Naive thymus-derived CD4-positive, alpha-beta T cell (primary cell): ENCODE data around the gene GABRG3. TPM values are rescaled to one million over a fixed set of nuclear protein-coding genes. Genes with fewer than 3 reads are reported as not detected.

Experiments used
- ATAC-seq: fragments of 150-1000 bp; cut with Tn5 transposase; 2 replicates; pipeline ENCODE4 v1.10.0; 2021; ENCODE audit warnings: mild to moderate bottlenecking, moderate library complexity
- CTCF ChIA-PET: fragments of 350-600 bp; sonication (Branson Sonifier 250); formaldehyde crosslinking; loops from one replicate; lab custom pipeline; 2021; ENCODE audit warnings: antibody characterized with exemption; lab: Charles Lee
- POLR2A ChIA-PET: fragments of 350-600 bp; sonication (Branson Sonifier 250); formaldehyde crosslinking; loops from one replicate; lab custom pipeline; 2021; ENCODE audit warnings: antibody characterized with exemption, inconsistent platforms; lab: Charles Lee
- DNase-seq, 9 donors: peaks; one replicate each; pipeline versions ENCODE4 v3.0.0 to v3.0.0-alpha.2; 2020 to 2022; ENCODE audit warnings: mixed read lengths in 1 of 9
- H3K27ac ChIP-seq: one replicate; pipeline ENCODE4 v1.7.0; 2013; ENCODE audit warnings: mild to moderate bottlenecking, low read depth, low read length, moderate library complexity
- H3K27me3 ChIP-seq, 2 donors: one replicate each; pipeline ENCODE4 v1.7.0; 2013; ENCODE audit warnings: low read length in 2 of 2, mild to moderate bottlenecking in 2 of 2, moderate library complexity in 2 of 2; ENCODE audit not compliant: control insufficient read depth in 2 of 2, insufficient read depth in 2 of 2
- H3K36me3 ChIP-seq, 3 experiments: 1 replicate in 2 of 3; 2 replicates in 1 of 3; pipeline ENCODE4 v1.7.0; 2013; ENCODE audit warnings: low read length in 3 of 3, mild to moderate bottlenecking in 3 of 3, moderate library complexity in 1 of 3; ENCODE audit not compliant: insufficient read depth in 3 of 3, control insufficient read depth in 2 of 3
- H3K4me1 ChIP-seq, 2 donors: one replicate each; pipeline ENCODE4 v1.7.0; 2013; ENCODE audit warnings: low read length in 2 of 2, mild to moderate bottlenecking in 2 of 2, moderate library complexity in 1 of 2; ENCODE audit not compliant: control insufficient read depth in 2 of 2, insufficient read depth in 2 of 2
- H3K4me3 ChIP-seq: 2 replicates; pipeline ENCODE4 v1.7.0; 2013; ENCODE audit warnings: mild to moderate bottlenecking, low read length
- H3K9me3 ChIP-seq, 3 experiments: 1 replicate in 2 of 3; 2 replicates in 1 of 3; pipeline ENCODE4 v1.7.0; 2013; ENCODE audit warnings: low read length in 3 of 3; ENCODE audit not compliant: control insufficient read depth in 2 of 3
- H3K27ac Mint-ChIP-seq, 9 donors: one replicate each; pipeline ENCODE4 v1.8.0; 2020 to 2022; ENCODE audit warnings: mixed read lengths in 9 of 9, mild to moderate bottlenecking in 8 of 9, moderate library complexity in 5 of 9, inconsistent platforms in 2 of 9
- H3K27me3 Mint-ChIP-seq, 5 donors: one replicate each; pipeline ENCODE4 v1.8.0; 2021 to 2022; ENCODE audit warnings: mixed read lengths in 5 of 5, mild to moderate bottlenecking in 1 of 5
- H3K36me3 Mint-ChIP-seq, 5 donors: one replicate each; pipeline ENCODE4 v1.8.0; 2020 to 2022; ENCODE audit warnings: mixed read lengths in 5 of 5, mild to moderate bottlenecking in 3 of 5, inconsistent platforms in 1 of 5
- H3K4me1 Mint-ChIP-seq, 7 donors: one replicate each; pipeline ENCODE4 v1.8.0; 2020 to 2022; ENCODE audit warnings: mixed read lengths in 7 of 7, mild to moderate bottlenecking in 3 of 7, inconsistent platforms in 1 of 7
- H3K4me3 Mint-ChIP-seq, 10 donors: one replicate each; pipeline ENCODE4 v1.8.0; 2020 to 2022; ENCODE audit warnings: mild to moderate bottlenecking in 10 of 10, mixed read lengths in 10 of 10, moderate library complexity in 6 of 10, inconsistent platforms in 2 of 10
- H3K9me3 Mint-ChIP-seq, 11 donors: one replicate each; pipeline ENCODE4 v1.8.0; 2020 to 2022; ENCODE audit warnings: mixed read lengths in 11 of 11, mild to moderate bottlenecking in 4 of 11, inconsistent platforms in 1 of 11, moderate library complexity in 1 of 11
- intact Hi-C, 2 donors: fragments of 100-400 bp; cut with micrococcal nuclease; formaldehyde crosslinking; loops; one replicate each; pipeline ENCODE4 v1.15.1; 2023
- polyA plus RNA-seq, 2 donors: library from polyadenylated mRNA; unstranded; fragments of 300-500 nt; fragmentation: Illumina TruSeq; gene quantifications; one replicate each; pipeline ENCODE4 v1.2.3, GENCODE V29; 2021
- total RNA-seq, 6 experiments: library from RNA in 5 of 6; stranded (reverse) in 5 of 6; gene quantifications; 1 replicate in 5 of 6; 2 replicates in 1 of 6; pipeline ENCODE4 v1.2.3 and lab custom pipeline; 2021 to 2026

Gene GABRG3
- total and polyA plus RNA-seq, 7 experiments from 2014 or later: not detected

DNA sequence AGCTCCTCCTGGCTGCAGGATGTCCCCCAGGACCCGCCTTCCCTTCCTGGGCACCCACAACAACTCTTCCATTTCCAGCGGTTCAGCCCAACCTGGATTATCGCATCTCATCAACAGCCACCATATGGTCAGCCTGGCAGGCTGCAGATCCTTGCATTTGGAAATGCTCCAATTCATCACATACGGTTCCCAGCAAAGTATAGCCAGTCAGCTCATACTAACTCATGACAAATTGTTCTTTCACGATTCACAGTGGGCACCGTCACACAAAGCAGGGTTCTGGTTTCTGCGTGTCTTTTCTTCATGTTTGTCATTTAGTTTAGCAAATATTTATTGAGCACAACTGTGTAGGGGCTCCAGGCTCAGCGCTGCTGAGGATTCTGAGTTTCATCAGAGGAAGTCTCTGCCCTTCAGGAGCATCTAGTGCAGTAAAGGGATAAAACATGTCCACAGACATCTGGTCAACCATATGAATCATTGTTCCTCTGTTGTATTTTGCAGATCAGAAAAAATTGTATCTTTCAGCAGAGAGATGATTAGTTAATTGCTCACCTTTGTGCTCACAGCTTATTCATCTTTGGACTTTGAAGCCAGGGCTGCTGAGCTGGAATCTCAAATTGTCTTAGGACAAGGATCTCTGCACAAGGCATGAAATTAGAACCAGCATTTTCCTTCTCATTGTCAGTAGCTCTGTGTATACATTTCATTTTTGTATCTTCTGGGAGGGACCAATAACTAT, 125.1 kb downstream of the GABRG3 start:
- intact Hi-C loops: no loop called here
- no peaks in the 10 kb centered on the region for H3K4me1 Mint-ChIP-seq
- H3K36me3 Mint-ChIP-seq: peaks cover 0 to 4% (median 0%) of the 10 kb centered on the region in 5 donors
- ChIA-PET CTCF (no interaction called here), POLR2A (no interaction called here)
- no peak overlapping the region for H3K27ac Mint-ChIP-seq
- Histone ChIP-seq H3K9me3 (no peaks in the 10 kb centered on the region), H3K36me3 (no peaks in the 10 kb centered on the region), H3K4me3 (no peak overlapping the region), H3K4me1 (no peaks in the 10 kb centered on the region), H3K27me3 (no peaks in the 10 kb centered on the region), H3K27ac (no peak overlapping the region)
- peaks cover 0 to 26% (median 12%) of the 10 kb centered on the region in 11 donors for H3K9me3 Mint-ChIP-seq
- ATAC-seq (no peak), DNase-seq (no peak)
- H3K27me3 Mint-ChIP-seq: no peaks in the 10 kb centered on the region
- H3K4me3 Mint-ChIP-seq: no peak overlapping the region

DNA sequence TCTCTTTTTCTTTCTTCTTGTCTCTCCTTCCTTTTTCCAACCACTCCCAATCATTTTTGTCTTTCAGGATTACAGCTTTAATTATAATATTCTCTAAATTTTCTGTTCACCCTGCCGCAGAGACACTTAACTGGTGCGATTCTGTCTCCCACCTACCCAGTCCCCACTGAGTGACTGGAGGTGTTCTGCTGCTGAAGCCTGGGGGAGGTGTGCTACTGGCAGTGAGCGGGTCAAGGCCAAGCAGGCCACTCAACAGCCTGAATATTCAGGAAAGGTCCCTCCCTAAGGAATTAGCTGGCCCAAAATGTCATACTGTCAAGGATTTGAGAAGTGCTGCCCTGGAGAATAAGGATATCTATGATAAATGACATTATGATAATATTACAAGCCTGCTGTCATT, 126.5 kb downstream of the GABRG3 start:
- intact Hi-C loops: no loop called here
- H3K36me3 Mint-ChIP-seq: peaks cover 0 to under 1% (median 0%) of the 10 kb centered on the region in 5 donors
- H3K4me1 Mint-ChIP-seq: no peaks in the 10 kb centered on the region
- no peaks in the 10 kb centered on the region for H3K27me3 ChIP-seq
- ChIA-PET POLR2A (no interaction called here), CTCF (no interaction called here)
- no peak overlapping the region for H3K4me3 Mint-ChIP-seq
- H3K4me3 ChIP-seq: no peak overlapping the region
- no peaks in the 10 kb centered on the region for H3K4me1 ChIP-seq
- DNase-seq: no peak
- no peaks in the 10 kb centered on the region for H3K9me3 ChIP-seq
- H3K9me3 Mint-ChIP-seq: peaks cover 0 to 22% (median 10%) of the 10 kb centered on the region in 11 donors
- peak overlapping the region in 1 of 9 donors; percentile 67 for H3K27ac Mint-ChIP-seq
- H3K36me3 ChIP-seq: no peaks in the 10 kb centered on the region
- no peaks in the 10 kb centered on the region for H3K27me3 Mint-ChIP-seq
- no peak for ATAC-seq
- H3K27ac ChIP-seq: no peak overlapping the region

DNA sequence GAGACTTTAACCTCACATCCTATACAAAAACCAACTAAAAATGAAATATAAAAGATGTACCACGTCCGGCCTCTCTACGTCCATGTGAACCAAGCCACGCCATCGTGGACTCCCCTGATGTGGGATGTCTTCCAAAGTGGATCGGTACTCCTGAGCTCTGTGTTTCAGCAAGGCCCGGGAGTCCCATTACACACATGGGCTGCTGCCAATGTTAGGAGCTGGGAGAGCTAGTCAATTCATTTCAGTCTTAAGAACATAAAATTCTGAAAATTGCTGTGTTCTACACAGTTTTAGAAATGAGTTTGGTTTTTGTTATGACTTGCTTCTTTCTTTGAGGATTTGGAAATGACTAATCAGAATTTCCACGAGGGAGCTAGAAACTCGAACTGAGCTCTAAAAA, 131.0 kb downstream of the GABRG3 start:
- ChIA-PET POLR2A (no interaction called here), CTCF (no interaction called here)
- H3K4me3 ChIP-seq: no peak overlapping the region
- H3K36me3 ChIP-seq: no peaks in the 10 kb centered on the region
- ATAC-seq: no peak
- H3K4me1 ChIP-seq: no peaks in the 10 kb centered on the region
- H3K9me3 ChIP-seq: no peaks in the 10 kb centered on the region
- H3K4me1 Mint-ChIP-seq: no peaks in the 10 kb centered on the region
- no peaks in the 10 kb centered on the region for H3K27me3 ChIP-seq
- no peak overlapping the region for H3K4me3 Mint-ChIP-seq
- no peak overlapping the region for H3K27ac Mint-ChIP-seq
- no peak overlapping the region for H3K27ac ChIP-seq
- intact Hi-C loops: no loop called here
- H3K27me3 Mint-ChIP-seq: no peaks in the 10 kb centered on the region
- no peak for DNase-seq
- peaks cover 0 to 18% (median 8%) of the 10 kb centered on the region in 11 donors for H3K9me3 Mint-ChIP-seq
- no peaks in the 10 kb centered on the region for H3K36me3 Mint-ChIP-seq

DNA sequence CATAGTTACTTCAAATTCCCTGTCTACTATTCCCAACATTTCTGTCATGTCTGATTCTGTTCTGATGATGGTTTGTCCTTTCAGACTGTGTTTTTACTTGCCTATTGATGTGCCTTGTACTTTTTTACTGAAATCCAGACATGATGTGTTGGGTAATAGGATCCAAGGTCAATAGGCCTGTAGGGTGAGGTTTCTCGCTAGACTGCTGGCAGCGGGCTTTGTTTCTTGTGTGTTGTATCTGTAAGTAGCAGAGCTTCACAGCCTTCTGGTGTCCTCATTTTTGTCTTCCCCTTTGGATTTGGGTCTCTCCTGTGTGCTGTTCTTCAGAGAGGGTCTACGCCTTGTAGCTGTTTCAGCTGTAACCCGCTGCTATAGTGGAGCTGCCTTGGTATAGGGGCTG, 140.3 kb downstream of the GABRG3 start:
- Mint-ChIP-seq H3K4me1 (no peaks in the 10 kb centered on the region), H3K9me3 (peaks cover 0 to 11% (median 2%) of the 10 kb centered on the region in 11 donors), H3K4me3 (no peak overlapping the region), H3K27ac (no peak overlapping the region), H3K27me3 (peaks cover 0 to 5% (median 0%) of the 10 kb centered on the region in 5 donors), H3K36me3 (no peaks in the 10 kb centered on the region)
- Histone ChIP-seq H3K27ac (no peak overlapping the region), H3K27me3 (no peaks in the 10 kb centered on the region), H3K36me3 (no peaks in the 10 kb centered on the region), H3K9me3 (no peaks in the 10 kb centered on the region), H3K4me3 (no peak overlapping the region), H3K4me1 (no peaks in the 10 kb centered on the region)
- DNase-seq (no peak), ATAC-seq (no peak)
- POLR2A ChIA-PET: no interaction called here
- intact Hi-C loops: no loop called here
- CTCF ChIA-PET: no interaction called here

DNA sequence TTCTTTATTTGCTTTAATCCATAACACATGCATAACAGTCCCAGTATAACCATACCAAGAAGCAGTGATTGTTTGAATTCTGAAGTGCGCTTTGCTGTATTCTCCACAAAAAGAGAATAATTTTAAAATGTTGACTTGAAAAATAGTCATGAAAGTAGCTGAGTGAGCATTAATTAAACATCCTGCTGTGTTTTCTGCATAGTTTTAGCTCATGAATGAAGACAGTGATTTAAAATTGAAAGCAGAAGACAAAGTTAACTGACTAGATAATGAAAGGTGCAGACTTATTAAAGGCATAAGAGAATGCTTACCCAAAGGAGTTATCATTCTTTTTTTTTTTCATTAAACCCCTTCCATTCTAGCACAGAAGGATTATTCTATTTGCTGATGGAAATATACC, 143.5 kb downstream of the GABRG3 start:
- Mint-ChIP-seq H3K27ac (no peak overlapping the region), H3K4me1 (no peaks in the 10 kb centered on the region), H3K4me3 (no peak overlapping the region), H3K9me3 (peaks cover 0 to 23% (median 7%) of the 10 kb centered on the region in 11 donors), H3K36me3 (no peaks in the 10 kb centered on the region), H3K27me3 (peaks cover 0 to 5% (median 0%) of the 10 kb centered on the region in 5 donors)
- Histone ChIP-seq H3K36me3 (no peaks in the 10 kb centered on the region), H3K27ac (no peak overlapping the region), H3K4me1 (no peaks in the 10 kb centered on the region), H3K9me3 (no peaks in the 10 kb centered on the region), H3K4me3 (no peak overlapping the region), H3K27me3 (no peaks in the 10 kb centered on the region)
- ATAC-seq: no peak
- ChIA-PET CTCF (no interaction called here), POLR2A (no interaction called here)
- intact Hi-C loops: no loop called here
- no peak for DNase-seq

DNA sequence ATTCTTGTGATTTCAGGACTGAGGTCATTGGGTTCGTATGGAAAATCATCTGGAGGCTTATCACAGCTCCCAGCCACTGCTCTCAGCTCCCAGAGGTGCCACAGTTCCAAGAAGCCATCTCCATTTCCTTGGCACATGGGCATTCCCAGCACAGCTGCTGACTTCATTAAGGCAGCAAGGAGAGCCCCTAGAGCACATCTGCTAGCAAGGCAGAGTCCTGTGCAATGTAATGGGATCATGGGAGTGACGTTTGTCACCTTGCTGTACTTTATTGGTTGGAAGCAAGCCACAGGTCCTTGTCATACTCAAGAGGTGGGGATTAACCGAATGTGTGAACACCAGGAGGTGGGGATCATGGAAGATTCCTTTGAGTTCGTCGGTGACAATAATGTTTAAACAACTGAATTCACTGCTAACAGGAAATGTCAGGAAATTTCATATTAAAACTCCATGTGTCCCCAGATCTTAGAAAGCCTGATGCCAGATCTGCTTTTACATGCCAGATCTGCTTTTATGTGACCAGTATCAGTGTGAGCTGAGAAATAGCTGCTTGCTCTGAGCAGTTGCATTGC, 148.8 kb downstream of the GABRG3 start:
- H3K4me1 Mint-ChIP-seq: no peaks in the 10 kb centered on the region
- H3K27me3 Mint-ChIP-seq: no peaks in the 10 kb centered on the region
- CTCF ChIA-PET: no interaction called here
- Histone ChIP-seq H3K36me3 (no peaks in the 10 kb centered on the region), H3K4me1 (no peaks in the 10 kb centered on the region), H3K27me3 (no peaks in the 10 kb centered on the region), H3K27ac (no peak overlapping the region), H3K4me3 (no peak overlapping the region), H3K9me3 (no peaks in the 10 kb centered on the region)
- DNase-seq (no peak), ATAC-seq (no peak)
- H3K9me3 Mint-ChIP-seq: peaks cover 0 to 34% (median 11%) of the 10 kb centered on the region in 11 donors
- intact Hi-C loops: no loop called here
- H3K4me3 Mint-ChIP-seq: no peak overlapping the region
- no peak overlapping the region for H3K27ac Mint-ChIP-seq
- H3K36me3 Mint-ChIP-seq: no peaks in the 10 kb centered on the region
- POLR2A ChIA-PET: no interaction called here

DNA sequence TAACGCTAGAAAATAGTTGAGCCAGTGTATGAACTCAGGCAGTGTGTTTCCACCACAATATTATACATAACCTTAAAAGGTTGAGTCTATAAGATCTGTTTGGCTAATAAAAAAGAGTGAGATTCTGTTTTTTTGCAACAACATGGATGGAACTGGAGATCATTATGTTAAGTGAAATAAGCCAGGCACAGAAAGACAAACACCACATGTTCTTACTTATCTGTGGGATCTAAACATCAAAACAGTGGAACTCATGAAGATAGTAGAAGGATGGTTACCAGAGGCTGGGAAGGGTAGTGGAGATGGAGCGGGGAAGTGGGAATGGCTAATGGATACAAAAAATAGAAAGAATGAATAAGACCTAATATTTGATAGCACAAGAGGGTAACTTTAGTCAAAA, 150.7 kb downstream of the GABRG3 start:
- no peaks in the 10 kb centered on the region for H3K36me3 Mint-ChIP-seq
- POLR2A ChIA-PET: no interaction called here
- no peak overlapping the region for H3K27ac Mint-ChIP-seq
- Histone ChIP-seq H3K27me3 (no peaks in the 10 kb centered on the region), H3K9me3 (no peaks in the 10 kb centered on the region), H3K27ac (no peak overlapping the region), H3K4me1 (no peaks in the 10 kb centered on the region), H3K36me3 (no peaks in the 10 kb centered on the region), H3K4me3 (no peak overlapping the region)
- H3K4me3 Mint-ChIP-seq: no peak overlapping the region
- DNase-seq: no peak
- H3K4me1 Mint-ChIP-seq: no peaks in the 10 kb centered on the region
- ATAC-seq: no peak
- CTCF ChIA-PET: no interaction called here
- peaks cover 0 to 34% (median 7%) of the 10 kb centered on the region in 11 donors for H3K9me3 Mint-ChIP-seq
- H3K27me3 Mint-ChIP-seq: no peaks in the 10 kb centered on the region
- intact Hi-C loops: no loop called here
